ENCODE data around the gene C1orf87. TPM values are rescaled to one million over a fixed set of nuclear protein-coding genes. Genes with fewer than 3 reads are reported as not detected.

C1orf87 gene
- total and polyA plus RNA-seq, 12 donors, result 0.14 TPM; not detected in 11

DNA sequence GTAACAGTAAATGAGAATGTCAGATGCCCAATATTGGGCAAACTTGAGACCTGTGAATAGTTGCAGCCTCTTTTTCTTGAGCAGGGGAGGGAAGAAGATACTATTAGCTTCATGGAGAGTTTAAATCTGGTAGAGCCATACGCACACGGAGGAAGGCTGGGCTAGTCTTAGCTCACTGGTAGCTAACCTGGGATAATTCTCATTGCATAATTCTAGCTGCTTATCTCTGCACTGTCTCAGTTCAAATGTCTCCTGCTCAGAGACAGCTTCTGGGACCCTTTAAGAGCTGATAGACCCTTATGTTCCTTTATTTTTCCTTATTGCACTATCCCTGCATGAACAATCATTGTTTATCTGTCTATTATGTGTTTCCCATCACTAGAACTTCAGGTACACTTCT, 8.4 kb downstream of the C1orf87 start:
- TF ChIP-seq POLR2A (IDR thresholded peaks at IDR 0.05), result no peak
- TF ChIP-seq, protein P1, sequence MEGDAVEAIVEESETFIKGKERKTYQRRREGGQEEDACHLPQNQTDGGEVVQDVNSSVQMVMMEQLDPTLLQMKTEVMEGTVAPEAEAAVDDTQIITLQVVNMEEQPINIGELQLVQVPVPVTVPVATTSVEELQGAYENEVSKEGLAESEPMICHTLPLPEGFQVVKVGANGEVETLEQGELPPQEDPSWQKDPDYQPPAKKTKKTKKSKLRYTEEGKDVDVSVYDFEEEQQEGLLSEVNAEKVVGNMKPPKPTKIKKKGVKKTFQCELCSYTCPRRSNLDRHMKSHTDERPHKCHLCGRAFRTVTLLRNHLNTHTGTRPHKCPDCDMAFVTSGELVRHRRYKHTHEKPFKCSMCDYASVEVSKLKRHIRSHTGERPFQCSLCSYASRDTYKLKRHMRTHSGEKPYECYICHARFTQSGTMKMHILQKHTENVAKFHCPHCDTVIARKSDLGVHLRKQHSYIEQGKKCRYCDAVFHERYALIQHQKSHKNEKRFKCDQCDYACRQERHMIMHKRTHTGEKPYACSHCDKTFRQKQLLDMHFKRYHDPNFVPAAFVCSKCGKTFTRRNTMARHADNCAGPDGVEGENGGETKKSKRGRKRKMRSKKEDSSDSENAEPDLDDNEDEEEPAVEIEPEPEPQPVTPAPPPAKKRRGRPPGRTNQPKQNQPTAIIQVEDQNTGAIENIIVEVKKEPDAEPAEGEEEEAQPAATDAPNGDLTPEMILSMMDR (IDR thresholded peaks at IDR 0.05), result no peak
- DNase-seq, result no peak
- Histone ChIP-seq H3K36me3 (replicated peaks in 1 of 2) (no peaks in the 10 kb centered on the region), H3K4me3 (no peak overlapping the region), H3K4me1 (replicated peaks in 1 of 2) (no peaks in the 10 kb centered on the region), H3K27ac (no peak overlapping the region), H3K27me3 (no peaks in the 10 kb centered on the region), H3K9me3 (replicated peaks in 1 of 3) (no peaks in the 10 kb centered on the region)
- intact Hi-C loops (cut with DNase I), result no loop called here
- 67 to 81% (median 73%) methylated on average over 2 of the region's 2 CpGs for WGBS, 4 donors

- Histone ChIP-seq H3K4me1 (replicated peaks in 1 of 2) (no peaks in the 10 kb centered on the region), H3K27me3 (no peaks in the 10 kb centered on the region), H3K27ac (no peak overlapping the region), H3K9me3 (replicated peaks in 1 of 3) (no peaks in the 10 kb centered on the region), H3K4me3 (no peak overlapping the region), H3K36me3 (replicated peaks in 1 of 2) (no peaks in the 10 kb centered on the region)
- 83 to 88% (median 86%) methylated on average over 4 of the region's 4 CpGs for WGBS, 4 donors
- DNase-seq, result no peak
- TF ChIP-seq POLR2A (IDR thresholded peaks at IDR 0.05), result no peak
- TF ChIP-seq, protein P1 (IDR thresholded peaks at IDR 0.05), result no peak
- intact Hi-C loops (cut with DNase I), result no loop called here
Observed at GRCh38 chr1:60063561-60063960, 10.0 kb downstream of the C1orf87 start.

DNA sequence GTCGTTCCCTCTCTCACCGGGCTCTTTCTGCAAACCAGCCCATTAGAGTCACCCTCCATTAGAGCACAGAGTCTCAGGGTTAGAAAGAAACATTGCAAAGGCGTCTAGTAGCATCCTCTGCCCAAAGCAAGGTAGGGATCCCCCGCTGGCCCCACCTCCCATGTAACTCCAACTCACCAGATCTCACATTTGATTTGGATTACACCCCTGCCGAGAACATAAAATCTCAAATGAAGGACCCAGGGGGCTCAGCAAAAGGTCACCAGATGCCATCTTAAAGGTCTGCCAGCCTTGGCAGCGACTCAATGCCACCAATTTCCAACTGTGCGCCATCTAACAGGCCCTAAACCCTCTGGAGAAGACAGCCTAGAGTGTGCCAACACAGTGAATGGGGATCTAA, 14.1 kb downstream of the C1orf87 start:
- intact Hi-C loops (cut with DNase I), result no loop called here
- 74 to 87% (median 82%) methylated on average over 7 of the region's 7 CpGs for WGBS, 4 donors
- DNase-seq, result no peak
- TF ChIP-seq, protein P1 (IDR thresholded peaks at IDR 0.05), result no peak
- no peak for TF ChIP-seq POLR2A (IDR thresholded peaks at IDR 0.05)
- H3K4me3 ChIP-seq, result no peak overlapping the region
- H3K4me1 ChIP-seq (replicated peaks in 1 of 2), result no peaks in the 10 kb centered on the region
- no peaks in the 10 kb centered on the region for H3K9me3 ChIP-seq (replicated peaks in 1 of 3)
- no peaks in the 10 kb centered on the region for H3K27me3 ChIP-seq
- H3K36me3 ChIP-seq (replicated peaks in 1 of 2), result no peaks in the 10 kb centered on the region
- H3K27ac ChIP-seq, result no peak overlapping the region

DNA sequence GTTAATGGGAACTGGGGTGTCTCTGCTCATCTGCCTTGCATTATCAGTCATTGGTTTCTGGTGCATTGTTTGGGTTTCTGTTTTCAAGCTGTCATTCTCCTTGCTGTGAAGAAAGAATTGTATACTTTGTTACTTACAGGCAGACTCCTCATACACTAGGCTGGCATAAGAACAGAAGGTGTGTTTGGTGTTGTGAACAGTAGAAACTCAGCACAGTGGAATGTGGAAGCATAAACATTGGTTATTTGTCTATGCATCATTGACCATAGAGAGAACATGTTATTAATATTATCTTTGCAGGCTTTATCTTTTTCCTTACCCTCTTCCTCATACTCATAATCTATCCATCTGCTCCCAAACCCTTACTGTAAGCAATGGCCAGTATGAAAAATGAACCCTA, 18.2 kb downstream of the C1orf87 start:
- intact Hi-C loops (cut with DNase I), result no loop called here
- Histone ChIP-seq H3K27me3 (no peaks in the 10 kb centered on the region), H3K36me3 (replicated peaks in 1 of 2) (no peaks in the 10 kb centered on the region), H3K27ac (no peak overlapping the region), H3K9me3 (replicated peaks in 1 of 3) (no peaks in the 10 kb centered on the region), H3K4me1 (replicated peaks in 1 of 2) (no peaks in the 10 kb centered on the region), H3K4me3 (no peak overlapping the region)
- TF ChIP-seq, protein P1 (IDR thresholded peaks at IDR 0.05), result no peak
- no peak for TF ChIP-seq POLR2A (IDR thresholded peaks at IDR 0.05)
- no peak for DNase-seq

All from adrenal gland (tissue), 12 donors.